H9 (cell line): Measurements from ENCODE around the gene APBB3. TPM values are rescaled to one million over a fixed set of nuclear protein-coding genes. Genes with fewer than 3 reads are reported as not detected.

Experiments used
- DNase-seq: peaks from one replicate; pipeline ENCODE4 v3.0.0-alpha.2; 2017
- H2AFZ ChIP-seq: one replicate; pipeline ENCODE4 v1.6.1; 2013; ENCODE audit warnings: mild to moderate bottlenecking, low read length, control low read depth, moderate library complexity
- H2AK5ac ChIP-seq: 2 replicates; pipeline ENCODE4 v1.6.1; 2013; ENCODE audit warnings: low read length, control low read depth, mixed read lengths; ENCODE audit not compliant: insufficient read length
- H2BK120ac ChIP-seq: one replicate; pipeline ENCODE4 v1.6.1; 2013; ENCODE audit warnings: low read depth, mild to moderate bottlenecking, low read length, control low read depth, inconsistent platforms; ENCODE audit not compliant: poor library complexity, severe bottlenecking
- H2BK12ac ChIP-seq: 2 replicates; pipeline ENCODE4 v1.6.1; 2013; ENCODE audit warnings: low read length, control low read depth, mixed read lengths, low read depth; ENCODE audit not compliant: insufficient read length
- H2BK15ac ChIP-seq: 2 replicates; pipeline ENCODE4 v1.6.1; 2013; ENCODE audit warnings: low read depth, low read length, control low read depth
- H2BK20ac ChIP-seq: one replicate; pipeline ENCODE4 v1.6.1; 2013; ENCODE audit warnings: low read depth, mild to moderate bottlenecking, low read length, control low read depth, inconsistent platforms; ENCODE audit not compliant: poor library complexity, severe bottlenecking
- H2BK5ac ChIP-seq: 2 replicates; pipeline ENCODE4 v1.6.1; 2013; ENCODE audit warnings: low read length, control low read depth, mixed read lengths; ENCODE audit not compliant: insufficient read length
- H3K14ac ChIP-seq: 2 replicates; pipeline ENCODE4 v1.6.1; 2013; ENCODE audit warnings: low read length, control low read depth; ENCODE audit not compliant: insufficient read depth
- H3K18ac ChIP-seq: 2 replicates; pipeline ENCODE4 v1.6.1; 2013; ENCODE audit warnings: low read depth, mild to moderate bottlenecking, mixed read lengths, low read length, control low read depth; ENCODE audit not compliant: insufficient read length
- H3K23ac ChIP-seq: 2 replicates; pipeline ENCODE4 v1.6.1; 2013; ENCODE audit warnings: low read length, control low read depth, mixed read lengths, low read depth; ENCODE audit not compliant: insufficient read length
- H3K23me2 ChIP-seq: 2 replicates; pipeline ENCODE4 v1.6.1; 2013; ENCODE audit warnings: low read depth, mild to moderate bottlenecking, mixed read lengths, low read length, control low read depth; ENCODE audit not compliant: insufficient read length, poor library complexity, severe bottlenecking
- H3K27ac ChIP-seq: 2 replicates; pipeline ENCODE4 v1.5.1; 2013; ENCODE audit warnings: low read length, control low read depth, mixed read lengths, low read depth; ENCODE audit not compliant: insufficient read length
- H3K27me3 ChIP-seq: 2 replicates; pipeline ENCODE4 v1.6.1; 2013; ENCODE audit warnings: low read length, control low read depth, inconsistent platforms; ENCODE audit not compliant: insufficient read depth
- H3K4ac ChIP-seq: 2 replicates; pipeline ENCODE4 v1.6.1; 2013; ENCODE audit warnings: low read depth, mild to moderate bottlenecking, control low read depth, inconsistent platforms, low read length, moderate library complexity
- H3K4me1 ChIP-seq: 2 replicates; pipeline ENCODE4 v1.6.1; 2013; ENCODE audit warnings: low read length, control low read depth, inconsistent platforms; ENCODE audit not compliant: insufficient read depth
- H3K4me2 ChIP-seq: 2 replicates; pipeline ENCODE4 v1.6.1; 2013; ENCODE audit warnings: low read length, control low read depth, mixed read lengths; ENCODE audit not compliant: insufficient read length, insufficient read depth
- H3K56ac ChIP-seq: 2 replicates; pipeline ENCODE4 v1.6.1; 2013; ENCODE audit warnings: low read depth, mild to moderate bottlenecking, mixed read lengths, low read length, control low read depth; ENCODE audit not compliant: insufficient read length
- H3K79me1 ChIP-seq: 2 replicates; pipeline ENCODE4 v1.6.1; 2013; ENCODE audit warnings: low read depth, mild to moderate bottlenecking, moderate library complexity, low read length, control low read depth, inconsistent platforms; ENCODE audit not compliant: insufficient read depth, poor library complexity, severe bottlenecking
- H3K79me2 ChIP-seq: 2 replicates; pipeline ENCODE4 v1.6.1; 2013; ENCODE audit warnings: low read length, control low read depth, inconsistent platforms; ENCODE audit not compliant: insufficient read depth
- H3K9ac ChIP-seq: 2 replicates; pipeline ENCODE4 v1.6.1; 2013; ENCODE audit warnings: low read length, control low read depth, mixed read lengths; ENCODE audit not compliant: insufficient read length; ENCODE audit errors: extremely low read depth
- H3K9me3 ChIP-seq: one replicate; pipeline ENCODE4 v1.6.1; 2013; ENCODE audit warnings: low read depth, low read length, inconsistent platforms; ENCODE audit not compliant: control insufficient read depth
- H3T11ph ChIP-seq: one replicate; pipeline ENCODE4 v1.6.1; 2013; ENCODE audit warnings: mild to moderate bottlenecking, low read length, control low read depth, inconsistent platforms
- H4K20me1 ChIP-seq: one replicate; pipeline ENCODE4 v1.6.1; 2013; ENCODE audit not compliant: control insufficient read depth, insufficient read length, insufficient read depth
- H4K5ac ChIP-seq: 2 replicates; pipeline ENCODE4 v1.6.1; 2013; ENCODE audit warnings: low read depth, mild to moderate bottlenecking, mixed read lengths, low read length, control low read depth; ENCODE audit not compliant: insufficient read length
- H4K8ac ChIP-seq: replicated peaks from 2 replicates; pipeline ENCODE4 v1.6.1; 2013; ENCODE audit warnings: low read length, control low read depth, mixed read lengths, low read depth; ENCODE audit not compliant: insufficient read length
- H4K91ac ChIP-seq: 2 replicates; pipeline ENCODE4 v1.6.1; 2013; ENCODE audit warnings: low read depth, mild to moderate bottlenecking, moderate library complexity, mixed read lengths, low read length, control low read depth; ENCODE audit not compliant: insufficient read length
- H3K27ac Mint-ChIP-seq, 3 experiments: 2 replicates in 2 of 3; 3 replicates in 1 of 3; pipeline ENCODE4 v1.8.0; 2020 to 2021; ENCODE audit warnings: mixed read lengths in 3 of 3, mild to moderate bottlenecking in 1 of 3, moderate library complexity in 1 of 3
- H3K27me3 Mint-ChIP-seq: 2 replicates; pipeline ENCODE4 v1.8.0; 2021; ENCODE audit warnings: low read depth, mild to moderate bottlenecking, moderate library complexity, mixed read lengths
- H3K36me3 Mint-ChIP-seq, 3 experiments: 2 replicates in 2 of 3; 3 replicates in 1 of 3; pipeline ENCODE4 v1.8.0; 2020 to 2021; ENCODE audit warnings: low read depth in 3 of 3, mixed read lengths in 3 of 3; ENCODE audit not compliant: insufficient read depth in 1 of 3
- H3K4me1 Mint-ChIP-seq, 2 experiments: 2 replicates each; pipeline ENCODE4 v1.8.0; 2020; ENCODE audit warnings: mixed read lengths in 2 of 2
- H3K4me3 Mint-ChIP-seq, 2 experiments: 2 replicates in 1 of 2; 3 replicates in 1 of 2; pipeline ENCODE4 v1.8.0; 2020 to 2021; ENCODE audit warnings: mild to moderate bottlenecking in 2 of 2, mixed read lengths in 2 of 2, moderate library complexity in 1 of 2
- H3K9me3 Mint-ChIP-seq, 2 experiments: 2 replicates in 1 of 2; 3 replicates in 1 of 2; pipeline ENCODE4 v1.8.0; 2020; ENCODE audit warnings: mild to moderate bottlenecking in 2 of 2, mixed read lengths in 2 of 2, moderate library complexity in 1 of 2
- WGBS: extraction: QIAGEN DNeasy Blood & Tissue Kit; methylation state at CpG from one replicate; pipeline ENCODE4 v1.1.7; 2013; ENCODE audit warnings: missing lambda C conversion rate, low lambda C conversion rate, mixed read lengths; ENCODE audit not compliant: insufficient read length; ENCODE audit errors: extremely low coverage; 5-methylcytosine and 5-hydroxymethylcytosine counted together
- total RNA-seq: library from RNA; stranded (reverse); gene quantifications from 2 replicates; pipeline ENCODE4 v1.2.1, GENCODE V29; 2021
- TF ChIP-seq, protein P1 (sequence below): fragments of 200-600 bp; sonication (generic); conservative IDR thresholded peaks from 3 replicates; pipeline ENCODE4 v1.8.0; 2021; ENCODE audit warnings: antibody characterized with exemption, mild to moderate bottlenecking

The APBB3 gene
- total RNA-seq, 1 experiment from 2014 or later: 23.8 TPM

DNA sequence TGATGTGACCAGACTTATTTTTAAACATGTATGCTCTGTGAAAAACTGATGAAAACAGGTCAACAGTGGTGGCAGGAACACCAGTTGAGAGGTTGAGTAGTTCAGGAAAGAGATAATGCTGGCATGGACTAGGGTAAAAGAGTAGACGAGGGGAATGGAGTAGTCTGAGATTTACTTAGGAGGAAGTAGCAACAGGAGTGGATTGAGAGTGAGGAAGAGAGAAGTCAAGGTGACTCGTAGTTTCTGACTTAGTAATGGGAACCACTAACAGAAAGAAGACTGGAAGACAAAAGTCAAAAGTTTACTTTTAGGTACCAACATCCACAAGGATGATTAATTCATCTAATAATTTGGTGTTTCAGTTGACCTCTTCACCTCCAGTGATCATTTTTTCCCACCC is 10.7 kb downstream of the APBB3 start:
- TF ChIP-seq, protein P1, sequence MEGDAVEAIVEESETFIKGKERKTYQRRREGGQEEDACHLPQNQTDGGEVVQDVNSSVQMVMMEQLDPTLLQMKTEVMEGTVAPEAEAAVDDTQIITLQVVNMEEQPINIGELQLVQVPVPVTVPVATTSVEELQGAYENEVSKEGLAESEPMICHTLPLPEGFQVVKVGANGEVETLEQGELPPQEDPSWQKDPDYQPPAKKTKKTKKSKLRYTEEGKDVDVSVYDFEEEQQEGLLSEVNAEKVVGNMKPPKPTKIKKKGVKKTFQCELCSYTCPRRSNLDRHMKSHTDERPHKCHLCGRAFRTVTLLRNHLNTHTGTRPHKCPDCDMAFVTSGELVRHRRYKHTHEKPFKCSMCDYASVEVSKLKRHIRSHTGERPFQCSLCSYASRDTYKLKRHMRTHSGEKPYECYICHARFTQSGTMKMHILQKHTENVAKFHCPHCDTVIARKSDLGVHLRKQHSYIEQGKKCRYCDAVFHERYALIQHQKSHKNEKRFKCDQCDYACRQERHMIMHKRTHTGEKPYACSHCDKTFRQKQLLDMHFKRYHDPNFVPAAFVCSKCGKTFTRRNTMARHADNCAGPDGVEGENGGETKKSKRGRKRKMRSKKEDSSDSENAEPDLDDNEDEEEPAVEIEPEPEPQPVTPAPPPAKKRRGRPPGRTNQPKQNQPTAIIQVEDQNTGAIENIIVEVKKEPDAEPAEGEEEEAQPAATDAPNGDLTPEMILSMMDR: no peak

More for the DNA sequence above, 10.7 kb downstream of the APBB3 start:
- Histone ChIP-seq H2BK12ac (no peak overlapping the region), H3K23ac (no peak overlapping the region), H3K4ac (no peak overlapping the region), H4K91ac (no peak overlapping the region), H3K79me1 (peaks cover 3% of the 10 kb centered on the region), H3K56ac (no peak overlapping the region), H3K27me3 (no peaks in the 10 kb centered on the region), H2AK5ac (no peak overlapping the region), H2AFZ (no peak overlapping the region), H3K79me2 (peaks cover 6% of the 10 kb centered on the region), H2BK120ac (no peak overlapping the region), H4K20me1 (no peaks in the 10 kb centered on the region), H3K9ac (no peak overlapping the region), H3K27ac (no peak overlapping the region), H3K4me2 (no peak overlapping the region), H3K4me1 (0 out of 2 replicates have a peak, but pooled peaks cover 6% of the 10 kb centered on the region), H2BK5ac (no peak overlapping the region), H3T11ph (no peak overlapping the region), H4K5ac (no peak overlapping the region), H3K18ac (no peak overlapping the region), H2BK20ac (no peak overlapping the region), H3K9me3 (no peaks in the 10 kb centered on the region), H3K14ac (no peak overlapping the region), H4K8ac (no peak overlapping the region), H2BK15ac (no peak overlapping the region), H3K23me2 (no peaks in the 10 kb centered on the region)
- Mint-ChIP-seq H3K27ac (0 out of 7 replicates have a peak overlapping the region, but pooled peaks of 1 of the 3 experiments have one; percentile 15), H3K4me1 (peaks cover 30 to 32% of the 10 kb centered on the region in 2 experiments), H3K4me3 (no peak overlapping the region), H3K9me3 (no peaks in the 10 kb centered on the region), H3K36me3 (peaks cover 16 to 60% (median 47%) of the 10 kb centered on the region in 3 experiments), H3K27me3 (no peaks in the 10 kb centered on the region)
- 100% methylated on average over 1 of the region's 2 CpGs for WGBS
- DNase-seq: no peak
